B cell (primary cell): ENCODE measurements around the gene DNAJC1. TPM values are rescaled to one million over a fixed set of nuclear protein-coding genes. Genes with fewer than 3 reads are reported as not detected.

Experiments
- ATAC-seq: fragments of 200-7000 bp; cut with Tn5 transposase; one replicate; pipeline ENCODE4 v1.10.0; 2021; ENCODE audit warnings: low read depth, mild to moderate bottlenecking, moderate number of reproducible peaks, moderate library complexity
- CTCF ChIA-PET: fragments of 350-600 bp; sonication (Branson Sonifier 250); formaldehyde crosslinking; loops from one replicate; lab custom pipeline; 2021; ENCODE audit warnings: antibody characterized with exemption, inconsistent platforms; lab: Charles Lee
- POLR2A ChIA-PET: fragments of 350-600 bp; sonication (Branson Sonifier 250); formaldehyde crosslinking; loops from one replicate; lab custom pipeline; 2021; ENCODE audit warnings: antibody characterized with exemption; lab: Charles Lee
- DNase-seq: peaks from one replicate; pipeline ENCODE4 v3.0.0; 2013
- H2AFZ ChIP-seq: 2 replicates; pipeline ENCODE4 v1.6.1; 2012; ENCODE audit warnings: mild to moderate bottlenecking, low read depth, low read length; ENCODE audit not compliant: insufficient read depth, poor library complexity, severe bottlenecking
- H3K27ac ChIP-seq, 2 donors: 1 replicate in 1 of 2; 2 replicates in 1 of 2; pipeline ENCODE4 v1.5.1; 2012 to 2013; ENCODE audit warnings: low read length in 2 of 2, mild to moderate bottlenecking in 2 of 2, moderate library complexity in 1 of 2
- H3K27me3 ChIP-seq, 4 experiments: fragments of 200-600 bp in 1 of 4; sonication (generic) in 1 of 4; replicated peaks in 1 of 4; 1 replicate in 2 of 4; 2 replicates in 2 of 4; pipeline versions ENCODE4 v1.6.1 to v1.7.0; 2013 to 2016; ENCODE audit warnings: low read length in 3 of 4, mild to moderate bottlenecking in 2 of 4, mixed read lengths in 1 of 4, moderate library complexity in 1 of 4; ENCODE audit not compliant: insufficient read depth in 4 of 4, control insufficient read depth in 3 of 4; ENCODE audit errors: control extremely low read depth in 1 of 4
- H3K36me3 ChIP-seq, 2 experiments: replicated peaks in 1 of 2; 1 replicate in 1 of 2; 2 replicates in 1 of 2; pipeline versions ENCODE4 v1.6.1 to v1.7.1; 2013; ENCODE audit warnings: low read length in 1 of 2; ENCODE audit not compliant: insufficient read depth in 2 of 2, control insufficient read depth in 1 of 2; ENCODE audit errors: control extremely low read depth in 1 of 2, extremely low read depth in 1 of 2
- H3K4me1 ChIP-seq, 2 donors: fragments of 200-600 bp in 1 of 2; sonication (generic) in 1 of 2; 1 replicate in 1 of 2; 2 replicates in 1 of 2; pipeline versions ENCODE4 v1.5.1 to v1.6.1; 2013 to 2017; ENCODE audit warnings: low read length in 2 of 2; ENCODE audit not compliant: control insufficient read depth in 2 of 2, insufficient read depth in 2 of 2
- H3K4me2 ChIP-seq: replicated peaks from 2 replicates; pipeline ENCODE3; 2012; ENCODE audit warnings: mild to moderate bottlenecking, low read depth, low read length; ENCODE audit not compliant: poor library complexity, severe bottlenecking
- H3K4me3 ChIP-seq, 5 experiments: fragments of 200-600 bp in 1 of 5; sonication (generic) in 1 of 5; 1 replicate in 3 of 5; 2 replicates in 2 of 5; pipeline versions ENCODE4 v1.5.1 to v1.7.0; 2011 to 2016; ENCODE audit warnings: low read length in 4 of 5, mild to moderate bottlenecking in 4 of 5, low read depth in 2 of 5, control low read depth in 1 of 5, moderate library complexity in 1 of 5; ENCODE audit not compliant: insufficient read depth in 1 of 5; ENCODE audit errors: control extremely low read depth in 1 of 5, extremely low read depth in 1 of 5
- H3K79me2 ChIP-seq: fragments of 200-600 bp; sonication (generic); one replicate; pipeline ENCODE4 v1.6.0; 2016; ENCODE audit warnings: low read length; ENCODE audit not compliant: control insufficient read depth, insufficient read depth
- H3K9ac ChIP-seq: fragments of 200-600 bp; sonication (generic); 2 replicates; pipeline ENCODE4 v1.6.1; 2017; ENCODE audit warnings: mild to moderate bottlenecking, low read length, moderate library complexity
- H3K9me3 ChIP-seq, 3 donors: one replicate each; pipeline versions ENCODE4 v1.6.1 to v1.7.1; 2013; ENCODE audit warnings: low read length in 2 of 3; ENCODE audit not compliant: control insufficient read depth in 2 of 3, insufficient read depth in 1 of 3; ENCODE audit errors: control extremely low read depth in 1 of 3
- H4K20me1 ChIP-seq: 2 replicates; pipeline ENCODE4 v1.6.0; 2012; ENCODE audit warnings: mild to moderate bottlenecking, low read length; ENCODE audit not compliant: insufficient read depth, control insufficient read depth, poor library complexity, severe bottlenecking
- H3K27ac Mint-ChIP-seq: one replicate; pipeline ENCODE4 v1.8.0; 2021; ENCODE audit warnings: mixed read lengths
- H3K27me3 Mint-ChIP-seq: one replicate; pipeline ENCODE4 v1.8.0; 2021; ENCODE audit warnings: mixed read lengths
- H3K4me1 Mint-ChIP-seq: one replicate; pipeline ENCODE4 v1.8.0; 2021; ENCODE audit warnings: mixed read lengths
- H3K4me3 Mint-ChIP-seq: one replicate; pipeline ENCODE4 v1.8.0; 2021; ENCODE audit warnings: mixed read lengths
- H3K9me3 Mint-ChIP-seq: one replicate; pipeline ENCODE4 v1.8.0; 2022; ENCODE audit warnings: mixed read lengths; ENCODE audit not compliant: insufficient read depth
- CTCF ChIP-seq: fragments of 200-600 bp; IDR thresholded peaks from one replicate; pipeline ENCODE4 v1.8.0; 2022; ENCODE audit warnings: antibody characterized with exemption, mild to moderate bottlenecking
- EZH2 ChIP-seq: IDR thresholded peaks from 2 replicates; pipeline ENCODE4 v1.6.1; 2012; ENCODE audit warnings: borderline replicate concordance, low read depth, mild to moderate bottlenecking, moderate library complexity, low read length; ENCODE audit not compliant: insufficient read depth, poor library complexity, severe bottlenecking
- WGBS: methylation state at CpG from one replicate; pipeline ENCODE4 v1.1.5; 2013; ENCODE audit warnings: missing lambda C conversion rate; ENCODE audit not compliant: insufficient coverage; 5-methylcytosine and 5-hydroxymethylcytosine counted together
- intact Hi-C: fragments of 100-400 bp; cut with micrococcal nuclease; formaldehyde crosslinking; loops from one replicate; pipeline ENCODE4 v1.10.0; 2022
- polyA plus RNA-seq: library from polyadenylated mRNA; depleted of rRNA; stranded (reverse); fragments of >200 nt; gene quantifications from 2 replicates; pipeline ENCODE4 v1.2.3, GENCODE V29; 2012
- total RNA-seq, 2 donors: library from RNA; stranded (reverse); fragments of 120-200 nt in 1 of 2; gene quantifications; 1 replicate in 1 of 2; 2 replicates in 1 of 2; pipeline versions ENCODE4 v1.2.3 to v1.2.4, GENCODE V29; 2013 to 2022

DNAJC1 gene
- total and polyA plus RNA-seq, 2 donors (not counting 1 experiment from before 2014, with no cell fraction given): 9.4 to 15.4 TPM

GRCh38 chr10:22006379-22006884 is 2.9 kb upstream of the DNAJC1 start:
- Histone ChIP-seq H3K4me3 (no peak overlapping the region), H3K9ac (no peak overlapping the region), H4K20me1 (no peaks in the 10 kb centered on the region), H3K36me3 (no peaks in the 10 kb centered on the region), H3K4me2 (no peak overlapping the region), H2AFZ (no peak overlapping the region), H3K9me3 (no peaks in the 10 kb centered on the region), H3K4me1 (peaks cover 31 to 33% of the 10 kb centered on the region in 2 donors), H3K27ac (no peak overlapping the region), H3K27me3 (no peaks in the 10 kb centered on the region), H3K79me2 (peaks cover 13% of the 10 kb centered on the region)
- TF ChIP-seq EZH2 (no peak), CTCF (no peak)
- CTCF ChIA-PET: interaction anchor here (1.1 to 10.8 kb wide), 6 partner anchors 8 to 983 kb away, joined by 3 to 103 read pairs (median 4); partner anchors contain the start of gene COMMD3
- H3K4me3 Mint-ChIP-seq: no peak overlapping the region
- intact Hi-C loops: no loop called here
- POLR2A ChIA-PET: interaction anchor here (0.5 kb wide), 1 partner anchor 309 kb away, joined by 5 read pairs; the partner anchor contains the start of gene COMMD3
- peaks cover 39% of the 10 kb centered on the region for H3K4me1 Mint-ChIP-seq
- H3K9me3 Mint-ChIP-seq: no peaks in the 10 kb centered on the region
- no peak overlapping the region for H3K27ac Mint-ChIP-seq
- no peaks in the 10 kb centered on the region for H3K27me3 Mint-ChIP-seq
- ATAC-seq (no peak), DNase-seq (no peak)

GRCh38 chr10:22005763-22006162 is 2.2 kb upstream of the DNAJC1 start:
- peaks cover 37% of the 10 kb centered on the region for H3K4me1 Mint-ChIP-seq
- no CpG with 5 or more reads among the region's 2 CpGs for WGBS
- H3K79me2 ChIP-seq: peaks cover 19% of the 10 kb centered on the region
- ChIA-PET POLR2A (interaction anchor here (0.6 kb wide), 1 partner anchor 335 kb away, joined by 3 read pairs; no protein-coding TSS in a partner anchor), CTCF (interaction anchor here (0.8 to 6.4 kb wide), 7 partner anchors 9 to 985 kb away, joined by 3 to 65 read pairs (median 4); partner anchors contain the start of gene COMMD3)
- peak overlapping the region; percentile 1 for H2AFZ ChIP-seq
- TF ChIP-seq EZH2 (no peak), CTCF (no peak)
- peak overlapping the region; percentile 74 for H3K27ac Mint-ChIP-seq
- peak overlapping the region in 1 of 2 donors; percentile 62 for H3K27ac ChIP-seq
- no peaks in the 10 kb centered on the region for H3K27me3 Mint-ChIP-seq
- DNase-seq: peak; percentile 46
- H3K4me2 ChIP-seq: peak overlapping the region; percentile 49
- no peaks in the 10 kb centered on the region for H3K9me3 ChIP-seq
- peak overlapping the region; percentile 28 for H3K9ac ChIP-seq
- H3K4me3 ChIP-seq: peak overlapping the region in 1 of 5 experiments; percentile 1
- no peaks in the 10 kb centered on the region for H3K27me3 ChIP-seq
- H3K4me1 ChIP-seq: peaks cover 30 to 31% of the 10 kb centered on the region in 2 donors
- no peak for ATAC-seq
- H3K36me3 ChIP-seq: no peaks in the 10 kb centered on the region
- peak overlapping the region; percentile 48 for H3K4me3 Mint-ChIP-seq
- peaks cover 2% of the 10 kb centered on the region for H4K20me1 ChIP-seq
- intact Hi-C loops: no loop called here
- H3K9me3 Mint-ChIP-seq: no peaks in the 10 kb centered on the region
